ENCODE data around the gene CBFA2T2.

The CBFA2T2 gene

DNA sequence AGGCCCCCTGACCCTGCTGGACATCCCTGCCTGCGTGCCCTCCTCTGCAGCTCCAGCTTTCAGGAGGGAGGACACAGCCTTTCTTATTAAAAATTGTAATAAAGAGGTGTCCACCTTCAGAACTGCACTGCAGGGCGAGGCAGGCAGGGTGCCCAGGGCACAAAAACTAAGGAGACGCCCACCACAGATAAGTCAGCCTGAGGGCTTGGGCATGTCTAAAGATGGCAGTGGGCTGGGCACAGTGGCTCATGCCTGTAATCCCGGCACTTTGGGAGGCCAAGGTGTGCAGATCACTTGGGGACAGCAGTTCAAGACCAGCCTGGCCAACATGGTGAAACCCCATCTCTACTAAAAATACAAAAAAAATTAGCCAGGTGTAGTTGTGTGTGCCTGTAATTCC is 165.3 kb downstream of the CBFA2T2 start:
- no peak for DNase-seq

- DNase-seq, result no peak
These were observed 166.3 kb downstream of the CBFA2T2 start for GRCh38 chr20:33656010-33656782.

- no peak for DNase-seq
These were observed 167.1 kb downstream of the CBFA2T2 start for GRCh38 chr20:33656783-33657703.

GRCh38 chr20:33657704-33658095 is 167.8 kb downstream of the CBFA2T2 start:
- no peak for DNase-seq

- DNase-seq, result no peak
These were observed 168.6 kb downstream of the CBFA2T2 start for GRCh38 chr20:33658510-33658909.

- DNase-seq, result no peak
These were observed 169.0 kb downstream of the CBFA2T2 start for GRCh38 chr20:33658929-33659328.

GRCh38 chr20:33659341-33660034 is 169.6 kb downstream of the CBFA2T2 start:
- DNase-seq, result no peak

DNA sequence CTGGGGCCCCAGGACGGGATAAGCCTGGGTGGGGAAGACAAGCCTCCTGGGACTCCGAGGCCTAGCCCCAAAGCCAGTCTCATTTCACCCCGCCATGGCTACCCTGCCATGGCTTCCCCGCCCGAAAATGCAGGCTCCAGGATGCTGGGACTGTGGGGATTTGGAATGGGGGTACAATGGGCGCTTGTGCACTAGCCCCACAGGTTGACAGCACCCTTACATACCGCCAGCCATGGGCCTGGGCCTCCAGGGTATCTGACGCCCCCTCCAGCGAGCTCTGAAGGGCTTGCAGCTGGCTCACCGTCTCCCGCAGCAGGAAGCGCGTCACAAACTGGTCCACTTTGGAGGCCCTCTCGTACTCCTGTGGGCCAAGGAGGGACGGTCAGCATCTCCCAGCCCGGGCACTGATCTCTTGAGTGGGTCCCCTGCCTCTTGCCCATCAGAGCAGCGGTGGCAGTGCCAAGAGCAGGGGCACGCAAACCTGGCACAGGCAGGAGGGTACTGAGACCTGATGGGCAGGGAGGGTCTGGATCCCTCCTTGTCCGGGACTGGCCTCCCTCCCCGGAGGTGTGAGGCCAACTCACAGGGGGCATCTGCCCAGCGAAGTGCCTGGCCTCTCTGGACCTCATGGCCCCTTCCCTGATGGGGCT is 170.3 kb downstream of the CBFA2T2 start:
- no peak for DNase-seq

- DNase-seq, result no peak
These were observed 170.8 kb downstream of the CBFA2T2 start for GRCh38 chr20:33660685-33661058.

- no peak for DNase-seq
These were observed 172.3 kb downstream of the CBFA2T2 start, which contains the start of gene C20orf144 for GRCh38 chr20:33662172-33662571. Gene C20orf144, plus strand, starts transcription at chr20:33662327. Its CDS starts 19 bp downstream, at chr20:33662346.

DNA sequence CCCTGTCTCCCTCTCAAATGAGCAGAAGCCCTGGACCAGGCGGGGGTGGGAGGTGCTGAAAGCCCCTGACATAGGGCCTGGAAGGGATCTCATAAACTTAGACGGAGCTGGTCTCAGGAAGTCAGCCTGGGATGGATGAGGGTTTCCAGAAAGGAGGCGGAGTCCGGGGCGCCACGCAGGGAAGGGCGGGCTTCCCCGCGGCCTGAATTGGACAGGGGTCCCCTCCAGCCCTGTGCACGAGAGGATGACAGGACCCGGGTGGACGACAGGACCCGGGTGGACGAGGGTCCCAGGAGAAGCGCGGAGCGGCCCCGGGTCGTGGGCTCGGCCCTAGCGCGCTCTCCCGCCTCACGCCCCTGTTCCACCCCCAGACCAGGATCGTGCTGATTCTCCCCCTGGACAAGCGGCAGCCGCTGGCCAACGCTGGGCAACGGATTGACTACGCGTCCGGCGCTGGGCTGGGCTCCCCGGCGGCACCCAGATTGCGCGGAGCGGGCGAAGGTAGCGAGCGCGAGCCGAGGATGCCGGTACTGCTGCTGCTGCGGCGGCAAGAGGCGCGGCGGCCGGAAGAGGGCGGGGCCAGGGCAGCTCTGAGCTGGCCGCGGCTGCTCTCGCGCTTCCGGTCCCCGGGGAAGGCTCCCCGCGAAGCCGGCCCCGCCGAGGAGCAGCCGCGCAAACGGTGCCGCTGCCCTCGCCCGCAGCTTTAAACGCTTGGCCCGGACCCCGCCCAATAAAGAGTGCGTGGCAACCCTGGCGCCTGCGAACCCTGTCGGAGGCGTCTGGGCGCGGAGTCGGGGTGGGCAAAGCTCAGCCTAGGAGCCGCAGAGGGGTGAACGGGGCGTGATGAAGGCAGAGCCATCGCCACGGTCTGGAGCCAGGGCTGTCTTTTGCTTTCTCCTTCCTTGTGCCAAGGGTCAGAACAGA is 173.5 kb downstream of the CBFA2T2 start:
- no peak for DNase-seq

DNA sequence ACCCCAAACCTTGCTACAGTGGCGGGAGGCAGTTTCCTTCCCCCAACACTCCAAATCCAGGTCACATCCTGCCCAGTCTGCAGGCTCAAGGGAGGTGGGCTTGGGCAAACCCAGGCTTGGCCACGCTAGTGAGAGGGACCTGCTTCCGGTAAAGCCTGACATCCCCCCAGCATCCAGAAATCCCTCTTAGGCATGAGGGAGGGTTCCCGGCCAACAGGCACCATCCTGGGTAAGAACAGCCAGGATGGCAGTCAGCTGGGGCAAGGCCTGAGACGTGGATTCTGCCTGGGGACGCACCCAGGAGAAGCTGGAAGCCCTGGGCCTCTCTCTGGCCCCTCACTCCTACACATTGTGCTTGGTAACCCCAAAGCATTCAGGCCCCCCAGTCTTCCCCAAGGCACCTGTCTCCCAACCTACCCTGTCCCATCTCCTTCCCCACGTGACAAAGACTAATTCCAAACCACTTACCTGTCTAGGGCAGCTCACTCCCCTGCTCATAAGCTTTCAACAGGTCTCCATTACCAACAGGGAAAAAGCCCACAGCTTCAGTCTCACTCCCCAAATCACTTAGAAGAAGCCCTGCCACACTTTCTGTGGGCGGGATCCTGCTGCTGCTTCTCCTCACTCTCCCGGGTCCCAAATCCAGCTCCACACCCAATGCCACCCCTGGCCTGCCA is 174.3 kb downstream of the CBFA2T2 start:
- DNase-seq, result no peak

DNA sequence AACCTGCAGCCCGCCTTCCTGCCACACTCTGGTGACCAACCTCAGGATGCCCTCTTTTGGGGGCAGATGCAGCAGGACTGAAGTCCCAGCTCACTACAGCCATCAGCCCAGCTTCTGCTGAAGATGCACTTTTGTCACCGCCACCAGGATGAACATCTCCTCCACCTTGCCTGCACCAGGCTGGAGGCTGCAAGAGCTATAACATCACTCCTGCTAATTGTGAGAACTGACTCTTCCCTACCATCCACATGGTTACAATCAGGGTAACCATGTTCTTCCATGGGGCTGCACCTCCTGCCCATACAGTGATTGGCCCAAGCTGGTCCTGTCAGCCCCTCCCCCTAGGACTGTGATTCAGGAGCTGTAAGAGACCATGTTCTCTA is 174.9 kb downstream of the CBFA2T2 start:
- DNase-seq, result no peak

DNA sequence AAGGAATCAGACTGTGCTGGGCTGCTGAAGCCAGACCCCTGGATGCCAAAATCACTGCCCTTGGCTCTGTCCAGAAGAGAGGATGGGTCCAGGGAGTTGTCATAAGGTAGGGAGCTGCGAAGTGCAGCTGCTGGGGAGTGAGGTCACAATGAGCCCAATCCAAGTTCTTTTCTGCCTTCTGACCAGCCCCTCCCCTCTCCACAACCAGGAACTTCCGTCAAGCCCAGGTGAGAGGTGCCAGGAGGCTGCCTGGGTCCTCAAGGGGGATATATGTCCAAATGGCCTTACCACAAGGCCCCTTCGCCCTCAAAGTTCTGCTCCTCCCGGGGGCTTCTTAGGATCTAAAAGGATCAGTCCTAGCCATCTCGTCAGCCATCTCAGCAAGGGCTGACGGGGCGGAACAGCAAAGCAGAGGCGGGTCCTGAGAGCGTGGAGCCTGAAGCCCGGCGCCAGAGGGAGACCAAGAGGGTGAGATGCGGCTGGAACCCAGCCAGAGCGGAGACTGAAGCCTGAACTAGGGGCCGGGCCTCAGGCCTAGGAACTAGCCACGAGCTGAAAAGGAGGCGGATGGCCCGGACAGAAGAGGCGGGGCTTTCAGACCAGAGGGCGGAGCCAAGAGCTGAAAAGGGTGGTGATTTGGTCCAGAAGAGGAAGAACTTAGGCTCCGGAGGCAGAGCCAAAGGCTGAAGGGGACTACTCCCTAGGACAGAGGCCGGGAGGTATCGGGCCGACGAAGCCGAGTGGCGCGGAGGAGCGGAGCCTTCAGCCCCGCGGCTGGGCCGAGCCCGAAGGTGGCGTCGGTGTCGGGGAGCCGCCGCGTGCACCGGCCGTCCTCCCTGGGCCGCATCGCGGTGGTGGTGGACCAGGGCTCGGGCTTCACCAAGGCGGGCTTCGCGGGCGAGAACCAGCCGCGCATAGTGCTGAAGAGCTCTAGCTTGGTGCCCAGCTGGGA is 176.7 kb downstream of the CBFA2T2 start, which contains the start of gene ACTL10:
TSS of gene ACTL10 (plus strand) at position 651 of the 952 bp plus-strand sequence. CDS start 555 bp downstream, outside the sequence.
- no peak for DNase-seq

DNA sequence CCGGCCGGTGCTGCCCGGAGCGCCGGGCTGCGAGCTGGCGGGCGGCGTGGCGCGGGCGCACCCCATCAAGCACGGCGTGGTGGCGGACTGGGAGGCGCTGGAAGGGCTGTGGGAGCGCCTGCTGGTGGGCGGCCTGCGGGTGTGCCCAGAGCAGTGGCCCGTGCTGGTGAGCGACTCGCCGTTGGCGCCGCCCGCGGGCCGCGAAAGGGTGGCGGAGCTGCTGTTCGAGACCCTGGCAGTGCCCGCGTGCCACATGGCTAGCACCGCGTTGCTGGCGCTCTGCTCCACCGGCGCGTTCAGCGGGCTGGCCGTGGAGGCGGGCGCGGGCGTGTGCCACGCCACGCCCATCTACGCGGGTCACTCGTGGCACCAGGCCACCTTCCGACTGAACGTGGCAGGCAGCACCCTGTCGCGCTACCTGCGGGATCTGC is 177.4 kb downstream of the CBFA2T2 start:
- DNase-seq, result no peak

GRCh38 chr20:33667676-33668465 is 178.0 kb downstream of the CBFA2T2 start:
- DNase-seq, result no peak

GRCh38 chr20:33668466-33669155 is 178.7 kb downstream of the CBFA2T2 start:
- DNase-seq, result no peak

GRCh38 chr20:33669224-33669623 is 179.3 kb downstream of the CBFA2T2 start:
- no peak for DNase-seq
